AG10803 (cell line): ENCODE measurements around the gene COX6B1.

Experiments
- DNase-seq: peaks from one replicate; pipeline ENCODE4 v3.0.0; 2010; ENCODE audit warnings: low read depth
- H3K4me3 ChIP-seq: 2 replicates; pipeline ENCODE4 v1.5.1; 2011; ENCODE audit warnings: mild to moderate bottlenecking, low read length, control low read depth
- TF ChIP-seq, protein P1 (sequence below): conservative IDR thresholded peaks from 2 replicates; pipeline ENCODE4 v1.5.1; 2011; ENCODE audit warnings: mild to moderate bottlenecking, low read length, control low read depth, inconsistent platforms

COX6B1 gene

DNA sequence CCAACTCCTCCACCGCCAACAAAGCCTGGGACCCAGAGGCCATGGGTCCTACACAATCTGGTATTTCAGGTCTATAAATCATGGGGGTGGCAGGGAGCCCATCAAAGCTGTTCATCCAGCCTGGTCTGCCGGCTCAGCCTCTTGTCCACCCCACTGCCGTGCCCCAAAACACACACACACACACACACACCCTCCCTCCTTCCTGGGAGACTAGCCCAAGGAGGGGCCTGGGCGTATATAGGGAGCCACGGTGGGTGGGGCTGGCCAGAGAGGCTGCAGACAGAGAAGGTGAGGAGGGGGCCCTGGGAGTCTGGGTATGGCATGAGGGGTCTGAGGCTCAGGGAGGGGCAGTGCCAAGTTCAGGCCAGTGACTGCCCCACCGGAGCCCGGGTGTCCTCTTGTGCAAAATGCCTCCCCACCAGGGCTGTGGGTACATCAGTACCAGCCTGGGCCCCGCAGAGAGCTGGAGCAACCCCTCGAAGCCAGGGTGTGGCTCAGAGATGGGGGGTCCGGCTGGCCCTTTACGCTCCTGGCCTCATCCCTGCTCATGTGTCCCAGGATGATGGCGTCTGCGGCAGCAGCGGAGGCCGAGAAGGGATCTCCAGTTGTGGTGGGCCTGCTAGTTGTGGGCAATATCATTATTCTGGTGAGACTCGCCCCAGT is 18.3 kb downstream of the COX6B1 start, which contains the start of gene UPK1A:
TSS of gene UPK1A (plus strand) at position 267 of the 663 bp plus-strand sequence. CDS start at position 563, 296 bp downstream.
- H3K4me3 ChIP-seq, result no peak within 1 kb of the TSS
- TF ChIP-seq, protein P1, sequence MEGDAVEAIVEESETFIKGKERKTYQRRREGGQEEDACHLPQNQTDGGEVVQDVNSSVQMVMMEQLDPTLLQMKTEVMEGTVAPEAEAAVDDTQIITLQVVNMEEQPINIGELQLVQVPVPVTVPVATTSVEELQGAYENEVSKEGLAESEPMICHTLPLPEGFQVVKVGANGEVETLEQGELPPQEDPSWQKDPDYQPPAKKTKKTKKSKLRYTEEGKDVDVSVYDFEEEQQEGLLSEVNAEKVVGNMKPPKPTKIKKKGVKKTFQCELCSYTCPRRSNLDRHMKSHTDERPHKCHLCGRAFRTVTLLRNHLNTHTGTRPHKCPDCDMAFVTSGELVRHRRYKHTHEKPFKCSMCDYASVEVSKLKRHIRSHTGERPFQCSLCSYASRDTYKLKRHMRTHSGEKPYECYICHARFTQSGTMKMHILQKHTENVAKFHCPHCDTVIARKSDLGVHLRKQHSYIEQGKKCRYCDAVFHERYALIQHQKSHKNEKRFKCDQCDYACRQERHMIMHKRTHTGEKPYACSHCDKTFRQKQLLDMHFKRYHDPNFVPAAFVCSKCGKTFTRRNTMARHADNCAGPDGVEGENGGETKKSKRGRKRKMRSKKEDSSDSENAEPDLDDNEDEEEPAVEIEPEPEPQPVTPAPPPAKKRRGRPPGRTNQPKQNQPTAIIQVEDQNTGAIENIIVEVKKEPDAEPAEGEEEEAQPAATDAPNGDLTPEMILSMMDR, result no peak
- DNase-seq, result no peak

DNA sequence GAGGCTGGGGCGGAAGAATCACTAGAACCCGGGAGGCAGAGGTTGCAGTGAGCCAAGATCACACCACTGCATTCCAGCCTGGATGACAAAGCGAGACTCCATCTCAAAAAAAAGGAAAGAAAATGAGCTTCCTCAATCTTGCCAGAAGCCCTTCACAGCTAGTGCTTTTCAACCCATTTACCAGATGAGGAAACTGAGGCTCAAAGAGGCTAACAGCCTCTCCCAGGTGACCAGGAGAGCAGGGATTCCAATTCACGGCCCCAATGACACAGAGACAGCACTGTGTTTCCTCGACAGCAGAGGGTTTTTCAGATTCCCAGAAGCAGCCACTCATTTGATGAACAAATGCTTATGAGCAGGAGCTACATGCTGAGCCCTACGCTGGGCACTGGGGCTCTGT is 21.4 kb downstream of the COX6B1 start:
- TF ChIP-seq, protein P1, result no peak
- H3K4me3 ChIP-seq, result no peak overlapping the region
- DNase-seq, result no peak

DNA sequence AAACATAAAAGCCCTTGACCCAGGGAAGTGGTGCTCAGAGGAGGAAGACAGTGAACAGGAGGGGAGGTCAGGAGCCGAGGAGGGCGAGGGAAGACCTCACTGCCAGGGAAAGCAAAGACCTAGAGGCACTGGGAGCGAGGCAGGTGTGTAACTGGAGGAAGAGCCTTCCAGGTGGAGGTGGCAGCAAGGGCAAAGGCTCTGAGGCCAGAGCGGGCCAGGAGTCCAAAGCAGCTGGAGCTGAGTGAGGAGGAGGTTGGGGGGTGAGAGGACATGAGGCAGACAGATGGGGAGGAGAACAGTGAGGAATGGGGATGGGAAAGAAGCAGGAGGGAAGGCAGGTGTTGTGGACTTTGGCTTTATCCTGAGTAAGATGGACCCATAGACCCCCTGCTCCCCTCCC is 21.9 kb downstream of the COX6B1 start:
- TF ChIP-seq, protein P1, result no peak
- DNase-seq, result no peak
- no peak overlapping the region for H3K4me3 ChIP-seq

DNA sequence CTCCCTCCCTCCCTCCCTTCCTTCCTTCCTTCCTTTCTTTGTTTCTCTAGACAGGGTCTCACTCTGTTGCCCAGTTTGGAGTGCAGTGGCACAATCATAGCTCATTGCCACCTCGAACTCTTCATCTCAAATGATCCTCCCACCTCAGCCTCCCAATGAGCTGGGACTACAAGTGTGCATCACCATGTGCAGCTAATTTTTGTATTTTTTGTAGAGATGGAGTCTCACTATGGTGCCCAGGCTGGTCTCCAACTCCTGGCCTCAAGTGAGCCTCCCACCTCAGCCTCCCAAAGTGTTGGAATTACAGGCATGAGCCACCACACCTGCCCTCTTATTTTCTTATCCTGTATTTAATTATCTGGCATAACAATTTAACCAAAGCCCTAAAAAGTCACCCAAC is 22.6 kb downstream of the COX6B1 start:
- TF ChIP-seq, protein P1, result no peak
- no peak overlapping the region for H3K4me3 ChIP-seq
- no peak for DNase-seq

DNA sequence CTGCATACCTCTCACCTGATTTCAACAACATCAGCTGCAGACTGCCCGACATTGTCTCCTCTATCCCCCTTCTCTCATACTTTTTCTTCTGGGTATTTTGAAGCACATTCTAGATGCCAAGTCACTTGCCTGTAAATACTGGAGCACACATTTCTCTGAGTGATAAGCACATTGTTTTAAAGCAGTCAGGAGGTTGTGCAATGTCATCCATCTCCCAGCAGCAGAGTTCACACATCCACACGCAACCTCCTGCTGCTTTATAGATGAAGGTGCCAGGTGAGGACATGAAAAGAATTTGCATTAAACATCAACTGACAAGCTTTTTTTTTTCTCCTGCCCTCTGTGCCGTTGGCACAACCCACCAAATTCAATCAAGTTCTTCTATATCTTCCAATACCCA is 23.7 kb downstream of the COX6B1 start:
- DNase-seq, result no peak
- TF ChIP-seq, protein P1, result no peak
- no peak overlapping the region for H3K4me3 ChIP-seq

DNA sequence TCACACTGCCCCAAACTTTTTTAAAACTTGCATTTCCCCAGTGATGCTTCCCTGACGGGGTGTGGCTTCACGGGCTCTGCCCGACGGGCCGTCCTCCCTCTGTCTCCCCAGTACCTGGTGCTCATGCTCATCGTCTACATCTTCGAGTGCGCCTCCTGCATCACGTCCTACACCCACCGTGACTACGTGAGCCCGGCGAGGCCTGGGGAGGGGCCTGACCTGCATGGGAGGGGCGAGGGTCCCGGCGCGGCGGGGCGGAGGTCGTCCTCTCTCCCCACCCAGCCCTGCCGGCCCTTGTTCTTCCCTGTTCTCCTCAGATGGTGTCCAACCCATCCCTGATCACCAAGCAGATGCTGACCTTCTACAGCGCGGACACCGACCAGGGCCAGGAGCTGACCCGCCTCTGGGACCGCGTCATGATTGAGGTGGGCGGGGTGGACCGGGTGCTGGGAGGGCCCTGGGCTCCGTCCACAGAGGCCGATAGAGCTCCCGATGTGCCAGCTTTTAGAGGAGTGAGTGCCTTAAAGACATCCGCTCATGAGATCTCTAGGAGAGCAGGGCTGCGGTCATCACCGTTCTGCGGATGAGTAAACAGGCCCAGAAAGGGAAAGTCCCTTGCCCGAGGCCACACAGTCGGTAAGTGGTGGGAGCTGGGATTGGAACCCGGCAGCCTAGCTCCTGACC is 25.1 kb downstream of the COX6B1 start:
- peak; percentile 47 for DNase-seq
- TF ChIP-seq, protein P1, result no peak
- peak overlapping the region; percentile 47 for H3K4me3 ChIP-seq
